A549 treated with DMSO at 1 μM for 4 hours (cell line): ENCODE data around the gene AVEN. TPM values are rescaled to one million over a fixed set of nuclear protein-coding genes. Genes with fewer than 3 reads are reported as not detected.

ENCODE experiments used
- total RNA-seq: library from RNA; stranded (reverse); fragments of 200-300 nt; extraction: Qiagen RNA extraction; gene quantifications from 5 replicates; pipeline ENCODE4 v1.2.3, GENCODE V29; 2022; ENCODE audit warnings: low read depth

Gene AVEN
- total RNA-seq, result 18.5 to 25.7 TPM (median 23.0 TPM) in 5 replicates

GRCh38 chr15:34038871-34039789, at the start of gene AVEN:
Gene AVEN, minus strand, starts transcription at chr15:34039204. Its CDS starts 158 bp downstream, at chr15:34039046.

GRCh38 chr15:33968224-33968623, 70.8 kb downstream of the AVEN start, which contains the start of gene CHRM5:
Gene CHRM5, plus strand, starts transcription at chr15:33968497. Its CDS starts 94,221 bp downstream, at chr15:34062718.

Other genes with a start within 250 kb of the AVEN start
- gene CHRM5, start 70.7 kb downstream of the AVEN start, total RNA-seq, result 0.05 TPM in 1 of 5 replicates, not detected in the others
- gene EMC7, start 62.7 kb upstream of the AVEN start, total RNA-seq, result 139 to 154 TPM (median 148 TPM) in 5 replicates
- 1.4 to 1.8 TPM (median 1.6 TPM) in 5 replicates for gene PGBD4, start 62.9 kb upstream of the AVEN start, total RNA-seq
- gene KATNBL1, start 170.9 kb upstream of the AVEN start, total RNA-seq, result 30.5 to 41.9 TPM (median 33.8 TPM) in 5 replicates
- gene EMC4, start 185.8 kb upstream of the AVEN start, total RNA-seq, result 193 to 224 TPM (median 204 TPM) in 5 replicates